Ishikawa (cell line): Measurements from ENCODE around the gene ZNF711.

Experiments
- CEBPB ChIP-seq: IDR thresholded peaks from 2 replicates; pipeline ENCODE4 v1.6.1; 2012
- CREB1 ChIP-seq: IDR thresholded peaks from 2 replicates; pipeline ENCODE4 v1.6.1; 2012; ENCODE audit warnings: low read depth
- EGR1 ChIP-seq: IDR thresholded peaks from 2 replicates; pipeline ENCODE4 v1.6.1; 2012
- EP300 ChIP-seq: IDR thresholded peaks from 2 replicates; pipeline ENCODE4 v1.6.1; 2012; ENCODE audit warnings: borderline replicate concordance
- FOXM1 ChIP-seq: IDR thresholded peaks from 2 replicates; pipeline ENCODE4 v1.6.1; 2012; ENCODE audit warnings: low read depth, borderline replicate concordance
- NFIC ChIP-seq: IDR thresholded peaks from 2 replicates; pipeline ENCODE4 v1.6.1; 2012
- RAD21 ChIP-seq: IDR thresholded peaks from 2 replicates; pipeline ENCODE4 v1.6.1; 2012; ENCODE audit warnings: low read depth
- TAF1 ChIP-seq: IDR thresholded peaks from 2 replicates; pipeline ENCODE4 v1.6.1; 2012; ENCODE audit warnings: low read depth, mild to moderate bottlenecking
- TCF12 ChIP-seq: IDR thresholded peaks from 2 replicates; pipeline ENCODE4 v1.6.1; 2012; ENCODE audit warnings: low read depth
- TEAD4 ChIP-seq: IDR thresholded peaks from 2 replicates; pipeline ENCODE4 v1.6.1; 2012
- YY1 ChIP-seq: IDR thresholded peaks from 2 replicates; pipeline ENCODE4 v1.6.1; 2012; ENCODE audit warnings: low read depth
- ZBTB7A ChIP-seq: IDR thresholded peaks from 2 replicates; pipeline ENCODE4 v1.6.1; 2012; ENCODE audit warnings: low read depth
- TF ChIP-seq, protein P1 (sequence below): IDR thresholded peaks from 2 replicates; pipeline ENCODE4 v1.6.1; 2012
- TF ChIP-seq, protein P2 (sequence below): IDR thresholded peaks from 2 replicates; pipeline ENCODE4 v1.6.1; 2012; ENCODE audit warnings: low read depth, mild to moderate bottlenecking
- TF ChIP-seq, protein P3 (sequence below): IDR thresholded peaks from 2 replicates; pipeline ENCODE4 v1.6.1; 2012

The ZNF711 gene

DNA sequence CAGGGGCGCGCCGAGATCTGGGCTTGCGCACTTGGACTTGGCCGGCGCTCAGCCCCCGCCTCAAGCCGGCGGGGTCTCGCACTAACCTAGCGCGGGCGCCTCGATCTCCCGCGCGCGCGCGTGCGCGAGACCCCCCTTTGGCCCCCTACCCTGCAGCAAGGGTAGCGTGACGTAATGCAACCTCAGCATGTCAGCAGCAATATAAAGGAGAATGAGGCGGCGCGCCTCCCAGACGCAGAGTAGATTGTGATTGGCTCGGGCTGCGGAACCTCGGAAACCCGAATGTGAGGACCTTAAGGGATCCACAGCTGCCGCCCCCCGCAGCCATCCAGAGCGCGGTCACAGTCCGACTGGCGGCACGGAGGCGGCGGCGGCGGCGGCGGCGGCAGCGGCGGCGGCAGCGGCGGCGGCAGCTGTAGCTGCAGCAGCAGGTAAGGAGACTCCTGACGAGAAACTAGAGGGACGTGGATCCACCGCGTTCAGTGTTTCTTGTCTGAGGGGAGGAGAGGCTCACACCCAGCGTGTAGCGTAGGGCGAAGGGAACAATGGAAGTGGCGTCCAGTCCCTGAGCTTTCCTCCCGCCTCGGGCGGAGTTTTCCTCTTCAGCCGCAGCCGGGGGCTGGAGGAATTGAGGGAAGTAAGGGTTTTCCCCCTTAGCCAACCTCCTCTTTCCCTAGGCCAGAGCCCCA lies at the start of gene ZNF711, which contains the start of gene SATL1:
Gene ZNF711 (plus strand): TSS at position 231 of the 689 bp plus-strand sequence. CDS start 3,582 bp downstream, outside the sequence.
Gene SATL1 (minus strand): TSS at position 19 of the 689 bp plus-strand sequence. CDS start 134,811 bp downstream, outside the sequence.
- no peak for TF ChIP-seq EGR1
- TF ChIP-seq ZBTB7A: peak; percentile 84
- no peak for TF ChIP-seq EP300
- TF ChIP-seq YY1: no peak
- peak; percentile 41; the same call in 1 of the 2 replicates for TF ChIP-seq CREB1
- TF ChIP-seq, protein P1, sequence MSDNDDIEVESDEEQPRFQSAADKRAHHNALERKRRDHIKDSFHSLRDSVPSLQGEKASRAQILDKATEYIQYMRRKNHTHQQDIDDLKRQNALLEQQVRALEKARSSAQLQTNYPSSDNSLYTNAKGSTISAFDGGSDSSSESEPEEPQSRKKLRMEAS: peak; percentile 30; the same call in 1 of the 2 replicates

DNA sequence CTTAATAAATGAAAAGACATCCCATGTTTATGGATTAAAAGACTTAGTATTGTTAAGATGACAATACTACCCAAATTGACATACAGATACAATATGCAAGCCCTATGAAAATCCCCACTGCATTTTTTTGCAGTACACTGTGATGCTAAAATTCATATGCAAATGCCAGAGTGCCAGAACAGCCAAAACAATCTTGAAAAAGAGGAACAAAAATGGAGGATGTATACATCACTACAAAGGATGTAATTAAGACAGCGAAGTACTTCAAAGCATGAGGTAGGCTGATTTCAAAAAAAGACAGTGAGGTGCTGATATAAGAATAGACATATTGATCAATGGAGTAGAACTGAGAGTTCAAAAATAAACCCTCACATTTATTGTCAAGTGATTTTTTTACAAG lies 47.5 kb upstream of the ZNF711 start:
- TF ChIP-seq, protein P2, sequence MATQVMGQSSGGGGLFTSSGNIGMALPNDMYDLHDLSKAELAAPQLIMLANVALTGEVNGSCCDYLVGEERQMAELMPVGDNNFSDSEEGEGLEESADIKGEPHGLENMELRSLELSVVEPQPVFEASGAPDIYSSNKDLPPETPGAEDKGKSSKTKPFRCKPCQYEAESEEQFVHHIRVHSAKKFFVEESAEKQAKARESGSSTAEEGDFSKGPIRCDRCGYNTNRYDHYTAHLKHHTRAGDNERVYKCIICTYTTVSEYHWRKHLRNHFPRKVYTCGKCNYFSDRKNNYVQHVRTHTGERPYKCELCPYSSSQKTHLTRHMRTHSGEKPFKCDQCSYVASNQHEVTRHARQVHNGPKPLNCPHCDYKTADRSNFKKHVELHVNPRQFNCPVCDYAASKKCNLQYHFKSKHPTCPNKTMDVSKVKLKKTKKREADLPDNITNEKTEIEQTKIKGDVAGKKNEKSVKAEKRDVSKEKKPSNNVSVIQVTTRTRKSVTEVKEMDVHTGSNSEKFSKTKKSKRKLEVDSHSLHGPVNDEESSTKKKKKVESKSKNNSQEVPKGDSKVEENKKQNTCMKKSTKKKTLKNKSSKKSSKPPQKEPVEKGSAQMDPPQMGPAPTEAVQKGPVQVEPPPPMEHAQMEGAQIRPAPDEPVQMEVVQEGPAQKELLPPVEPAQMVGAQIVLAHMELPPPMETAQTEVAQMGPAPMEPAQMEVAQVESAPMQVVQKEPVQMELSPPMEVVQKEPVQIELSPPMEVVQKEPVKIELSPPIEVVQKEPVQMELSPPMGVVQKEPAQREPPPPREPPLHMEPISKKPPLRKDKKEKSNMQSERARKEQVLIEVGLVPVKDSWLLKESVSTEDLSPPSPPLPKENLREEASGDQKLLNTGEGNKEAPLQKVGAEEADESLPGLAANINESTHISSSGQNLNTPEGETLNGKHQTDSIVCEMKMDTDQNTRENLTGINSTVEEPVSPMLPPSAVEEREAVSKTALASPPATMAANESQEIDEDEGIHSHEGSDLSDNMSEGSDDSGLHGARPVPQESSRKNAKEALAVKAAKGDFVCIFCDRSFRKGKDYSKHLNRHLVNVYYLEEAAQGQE: no peak
- TF ChIP-seq, protein P1: no peak
- no peak for TF ChIP-seq TEAD4
- TF ChIP-seq EGR1: no peak
- no peak for TF ChIP-seq TAF1
- no peak for TF ChIP-seq NFIC
- no peak for TF ChIP-seq RAD21
- TF ChIP-seq ZBTB7A: no peak
- no peak for TF ChIP-seq EP300
- TF ChIP-seq CEBPB: no peak
- TF ChIP-seq FOXM1: no peak
- TF ChIP-seq TCF12: no peak
- TF ChIP-seq YY1: no peak
- no peak for TF ChIP-seq CREB1
- TF ChIP-seq, protein P3, sequence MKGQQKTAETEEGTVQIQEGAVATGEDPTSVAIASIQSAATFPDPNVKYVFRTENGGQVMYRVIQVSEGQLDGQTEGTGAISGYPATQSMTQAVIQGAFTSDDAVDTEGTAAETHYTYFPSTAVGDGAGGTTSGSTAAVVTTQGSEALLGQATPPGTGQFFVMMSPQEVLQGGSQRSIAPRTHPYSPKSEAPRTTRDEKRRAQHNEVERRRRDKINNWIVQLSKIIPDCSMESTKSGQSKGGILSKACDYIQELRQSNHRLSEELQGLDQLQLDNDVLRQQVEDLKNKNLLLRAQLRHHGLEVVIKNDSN: no peak

DNA sequence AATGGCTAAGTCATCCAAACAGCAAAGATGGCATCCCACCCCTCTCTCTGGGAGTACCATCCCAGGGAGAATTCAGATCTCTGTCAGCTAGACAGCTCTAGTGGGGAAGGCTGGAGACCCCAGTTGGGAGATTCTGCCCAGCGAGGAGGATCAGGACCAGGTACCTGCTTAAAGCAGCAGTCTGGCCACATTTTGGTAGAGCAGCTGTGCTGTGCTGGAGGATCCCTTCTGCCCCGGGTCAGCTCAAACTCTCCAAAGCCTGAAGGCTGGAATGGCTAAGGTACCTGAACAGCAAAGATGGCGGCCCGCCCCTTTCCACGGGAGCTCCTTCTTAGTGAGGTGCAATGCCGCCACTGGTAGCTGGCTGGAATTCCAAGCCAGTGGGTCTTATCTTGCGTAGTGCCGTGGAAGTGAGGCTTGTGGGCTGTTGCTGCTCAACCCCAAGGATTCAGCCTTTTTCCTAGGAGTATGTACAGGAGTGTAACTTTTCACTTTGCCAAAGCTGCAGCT lies 40.3 kb upstream of the ZNF711 start:
- TF ChIP-seq, protein P3: no peak
- no peak for TF ChIP-seq CREB1

DNA sequence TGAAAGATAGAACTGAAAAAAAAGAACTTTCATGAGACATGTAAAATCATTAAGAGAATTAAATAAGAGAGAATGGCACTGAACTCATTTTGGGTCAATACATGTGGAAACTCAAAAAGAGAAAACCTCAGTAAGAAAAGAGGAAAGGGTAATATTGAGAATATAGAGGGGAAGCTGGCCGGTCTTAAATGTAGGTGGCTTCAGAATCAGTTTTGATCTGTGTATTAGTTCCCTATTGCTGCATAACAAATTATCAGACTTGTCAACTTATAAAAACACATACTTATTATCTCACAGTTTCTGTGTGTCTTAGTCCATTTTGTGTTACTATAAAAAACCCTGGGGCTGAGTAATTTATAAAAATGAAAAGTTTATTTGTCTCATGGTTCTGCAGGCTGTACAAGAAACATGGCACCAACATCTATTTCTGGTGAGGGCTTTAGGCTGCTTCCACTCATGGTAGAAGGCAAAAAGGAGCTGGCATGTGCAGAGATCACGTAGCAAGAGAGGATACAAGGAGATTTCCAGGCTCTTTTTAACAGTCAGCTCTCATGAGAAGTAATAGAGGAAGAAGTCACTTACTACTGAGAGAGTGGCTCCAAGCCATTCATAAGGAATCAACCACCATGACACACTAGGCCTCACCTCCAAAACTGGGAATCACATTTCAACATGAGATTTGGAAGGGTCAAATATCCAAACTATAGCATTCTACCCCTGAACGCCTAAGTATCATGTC lies 29.8 kb upstream of the ZNF711 start:
- TF ChIP-seq RAD21 (no peak), YY1 (no peak)

DNA sequence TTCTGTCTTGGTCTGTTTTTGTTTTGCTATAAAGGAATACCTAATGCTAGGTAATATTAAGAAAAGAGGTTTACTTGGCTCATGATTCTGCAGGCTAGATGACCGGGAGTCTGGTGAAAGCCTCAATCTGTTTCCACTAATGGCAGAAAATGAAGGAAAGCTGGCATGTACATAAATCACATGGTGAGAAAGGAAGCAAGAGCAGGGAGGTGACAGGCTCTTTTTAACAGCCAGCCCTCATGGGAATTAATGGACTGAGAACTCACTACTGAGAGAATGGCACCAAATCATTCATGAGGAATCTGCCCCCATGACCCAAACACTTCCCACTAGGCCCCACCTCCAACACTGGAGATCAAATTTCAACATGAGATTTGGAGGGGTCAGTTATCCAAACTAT lies 27.8 kb upstream of the ZNF711 start:
- TF ChIP-seq ZBTB7A (no peak), YY1 (no peak)
- TF ChIP-seq, protein P3: no peak

DNA sequence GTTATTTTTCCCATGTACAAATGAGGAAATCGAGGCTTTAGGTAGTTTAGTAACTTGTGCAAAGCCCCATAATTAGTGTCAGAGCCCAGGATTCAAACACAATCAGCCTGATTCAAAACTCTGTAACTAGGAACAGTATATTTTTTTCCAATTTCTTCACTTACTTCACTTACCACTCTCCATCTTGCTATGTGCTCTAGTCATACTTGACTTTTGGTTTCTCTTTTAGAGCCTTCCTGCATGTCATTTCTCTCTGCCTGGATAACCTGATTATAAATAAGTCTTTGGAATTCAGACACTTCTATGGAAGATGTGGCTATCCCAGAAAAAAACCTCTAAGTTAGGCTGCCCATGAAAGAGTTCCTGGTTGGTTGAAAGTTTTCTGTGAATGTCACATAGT lies 22.4 kb upstream of the ZNF711 start:
- TF ChIP-seq, protein P3: no peak
- TF ChIP-seq CREB1 (no peak), EP300 (no peak), RAD21 (no peak), TEAD4 (no peak), EGR1 (no peak), ZBTB7A (no peak)
- TF ChIP-seq, protein P2: no peak
